B cell (primary cell): ENCODE measurements around the gene PLEKHA8. TPM values are rescaled to one million over a fixed set of nuclear protein-coding genes. Genes with fewer than 3 reads are reported as not detected.

Experiments used
- ATAC-seq: fragments of 200-7000 bp; cut with Tn5 transposase; one replicate; pipeline ENCODE4 v1.10.0; 2021; ENCODE audit warnings: low read depth, mild to moderate bottlenecking, moderate number of reproducible peaks, moderate library complexity
- CTCF ChIA-PET: fragments of 350-600 bp; sonication (Branson Sonifier 250); formaldehyde crosslinking; loops from one replicate; lab custom pipeline; 2021; ENCODE audit warnings: antibody characterized with exemption, inconsistent platforms; lab: Charles Lee
- POLR2A ChIA-PET: fragments of 350-600 bp; sonication (Branson Sonifier 250); formaldehyde crosslinking; loops from one replicate; lab custom pipeline; 2021; ENCODE audit warnings: antibody characterized with exemption; lab: Charles Lee
- DNase-seq: peaks from one replicate; pipeline ENCODE4 v3.0.0; 2013
- H2AFZ ChIP-seq: 2 replicates; pipeline ENCODE4 v1.6.1; 2012; ENCODE audit warnings: mild to moderate bottlenecking, low read depth, low read length; ENCODE audit not compliant: insufficient read depth, poor library complexity, severe bottlenecking
- H3K27ac ChIP-seq, 2 donors: 1 replicate in 1 of 2; 2 replicates in 1 of 2; pipeline ENCODE4 v1.5.1; 2012 to 2013; ENCODE audit warnings: low read length in 2 of 2, mild to moderate bottlenecking in 2 of 2, moderate library complexity in 1 of 2
- H3K27me3 ChIP-seq, 4 experiments: fragments of 200-600 bp in 1 of 4; sonication (generic) in 1 of 4; replicated peaks in 1 of 4; 1 replicate in 2 of 4; 2 replicates in 2 of 4; pipeline versions ENCODE4 v1.6.1 to v1.7.0; 2013 to 2016; ENCODE audit warnings: low read length in 3 of 4, mild to moderate bottlenecking in 2 of 4, mixed read lengths in 1 of 4, moderate library complexity in 1 of 4; ENCODE audit not compliant: insufficient read depth in 4 of 4, control insufficient read depth in 3 of 4; ENCODE audit errors: control extremely low read depth in 1 of 4
- H3K36me3 ChIP-seq, 2 experiments: replicated peaks in 1 of 2; 1 replicate in 1 of 2; 2 replicates in 1 of 2; pipeline versions ENCODE4 v1.6.1 to v1.7.1; 2013; ENCODE audit warnings: low read length in 1 of 2; ENCODE audit not compliant: insufficient read depth in 2 of 2, control insufficient read depth in 1 of 2; ENCODE audit errors: control extremely low read depth in 1 of 2, extremely low read depth in 1 of 2
- H3K4me1 ChIP-seq, 2 donors: fragments of 200-600 bp in 1 of 2; sonication (generic) in 1 of 2; 1 replicate in 1 of 2; 2 replicates in 1 of 2; pipeline versions ENCODE4 v1.5.1 to v1.6.1; 2013 to 2017; ENCODE audit warnings: low read length in 2 of 2; ENCODE audit not compliant: control insufficient read depth in 2 of 2, insufficient read depth in 2 of 2
- H3K4me2 ChIP-seq: replicated peaks from 2 replicates; pipeline ENCODE3; 2012; ENCODE audit warnings: mild to moderate bottlenecking, low read depth, low read length; ENCODE audit not compliant: poor library complexity, severe bottlenecking
- H3K4me3 ChIP-seq, 5 experiments: fragments of 200-600 bp in 1 of 5; sonication (generic) in 1 of 5; 1 replicate in 3 of 5; 2 replicates in 2 of 5; pipeline versions ENCODE4 v1.5.1 to v1.7.0; 2011 to 2016; ENCODE audit warnings: low read length in 4 of 5, mild to moderate bottlenecking in 4 of 5, low read depth in 2 of 5, control low read depth in 1 of 5, moderate library complexity in 1 of 5; ENCODE audit not compliant: insufficient read depth in 1 of 5; ENCODE audit errors: control extremely low read depth in 1 of 5, extremely low read depth in 1 of 5
- H3K79me2 ChIP-seq: fragments of 200-600 bp; sonication (generic); one replicate; pipeline ENCODE4 v1.6.0; 2016; ENCODE audit warnings: low read length; ENCODE audit not compliant: control insufficient read depth, insufficient read depth
- H3K9ac ChIP-seq: fragments of 200-600 bp; sonication (generic); 2 replicates; pipeline ENCODE4 v1.6.1; 2017; ENCODE audit warnings: mild to moderate bottlenecking, low read length, moderate library complexity
- H3K9me3 ChIP-seq, 3 donors: one replicate each; pipeline versions ENCODE4 v1.6.1 to v1.7.1; 2013; ENCODE audit warnings: low read length in 2 of 3; ENCODE audit not compliant: control insufficient read depth in 2 of 3, insufficient read depth in 1 of 3; ENCODE audit errors: control extremely low read depth in 1 of 3
- H4K20me1 ChIP-seq: 2 replicates; pipeline ENCODE4 v1.6.0; 2012; ENCODE audit warnings: mild to moderate bottlenecking, low read length; ENCODE audit not compliant: insufficient read depth, control insufficient read depth, poor library complexity, severe bottlenecking
- H3K27ac Mint-ChIP-seq: one replicate; pipeline ENCODE4 v1.8.0; 2021; ENCODE audit warnings: mixed read lengths
- H3K27me3 Mint-ChIP-seq: one replicate; pipeline ENCODE4 v1.8.0; 2021; ENCODE audit warnings: mixed read lengths
- H3K4me1 Mint-ChIP-seq: one replicate; pipeline ENCODE4 v1.8.0; 2021; ENCODE audit warnings: mixed read lengths
- H3K4me3 Mint-ChIP-seq: one replicate; pipeline ENCODE4 v1.8.0; 2021; ENCODE audit warnings: mixed read lengths
- H3K9me3 Mint-ChIP-seq: one replicate; pipeline ENCODE4 v1.8.0; 2022; ENCODE audit warnings: mixed read lengths; ENCODE audit not compliant: insufficient read depth
- CTCF ChIP-seq: fragments of 200-600 bp; IDR thresholded peaks from one replicate; pipeline ENCODE4 v1.8.0; 2022; ENCODE audit warnings: antibody characterized with exemption, mild to moderate bottlenecking
- EZH2 ChIP-seq: IDR thresholded peaks from 2 replicates; pipeline ENCODE4 v1.6.1; 2012; ENCODE audit warnings: borderline replicate concordance, low read depth, mild to moderate bottlenecking, moderate library complexity, low read length; ENCODE audit not compliant: insufficient read depth, poor library complexity, severe bottlenecking
- WGBS: methylation state at CpG from one replicate; pipeline ENCODE4 v1.1.5; 2013; ENCODE audit warnings: missing lambda C conversion rate; ENCODE audit not compliant: insufficient coverage; 5-methylcytosine and 5-hydroxymethylcytosine counted together
- intact Hi-C: fragments of 100-400 bp; cut with micrococcal nuclease; formaldehyde crosslinking; loops from one replicate; pipeline ENCODE4 v1.10.0; 2022
- polyA plus RNA-seq: library from polyadenylated mRNA; depleted of rRNA; stranded (reverse); fragments of >200 nt; gene quantifications from 2 replicates; pipeline ENCODE4 v1.2.3, GENCODE V29; 2012
- total RNA-seq, 2 donors: library from RNA; stranded (reverse); fragments of 120-200 nt in 1 of 2; gene quantifications; 1 replicate in 1 of 2; 2 replicates in 1 of 2; pipeline versions ENCODE4 v1.2.3 to v1.2.4, GENCODE V29; 2013 to 2022

PLEKHA8 gene
- total and polyA plus RNA-seq, 2 donors (not counting 1 experiment from before 2014, with no cell fraction given), result 1.7 to 10.5 TPM

- H3K4me3 ChIP-seq, result no peak overlapping the region
- Mint-ChIP-seq H3K4me3 (no peak overlapping the region), H3K4me1 (no peaks in the 10 kb centered on the region), H3K27me3 (no peaks in the 10 kb centered on the region), H3K27ac (no peak overlapping the region), H3K9me3 (no peaks in the 10 kb centered on the region)
- H3K9me3 ChIP-seq, result no peaks in the 10 kb centered on the region
- H3K27me3 ChIP-seq, result no peaks in the 10 kb centered on the region
- DNase-seq (no peak), ATAC-seq (no peak)
- no peaks in the 10 kb centered on the region for H3K4me1 ChIP-seq
- no peaks in the 10 kb centered on the region for H4K20me1 ChIP-seq
- no peak overlapping the region for H2AFZ ChIP-seq
- peaks cover 1 to 6% of the 10 kb centered on the region in 2 experiments for H3K36me3 ChIP-seq
- no peak for TF ChIP-seq CTCF
- no peak for TF ChIP-seq EZH2
- intact Hi-C loops, result no loop called here
- no CpG with 5 or more reads among the region's 1 CpG for WGBS
- no peak overlapping the region for H3K4me2 ChIP-seq
- no peak overlapping the region for H3K27ac ChIP-seq
- H3K9ac ChIP-seq, result no peak overlapping the region
- CTCF ChIA-PET, result interaction anchor here (0.5 to 2.6 kb wide), 6 partner anchors 9 to 199 kb away, joined by 4 to 15 read pairs (median 6); no protein-coding TSS in a partner anchor
- H3K79me2 ChIP-seq, result no peaks in the 10 kb centered on the region
- POLR2A ChIA-PET, result interaction anchor here (0.6 kb wide), 1 partner anchor 35 kb away, joined by 3 read pairs; no protein-coding TSS in a partner anchor
These were observed 48.2 kb downstream of the PLEKHA8 start for GRCh38 chr7:30076411-30076810.

GRCh38 chr7:30078280-30078679 lies 50.1 kb downstream of the PLEKHA8 start:
- CTCF ChIA-PET, result no interaction called here

More at GRCh38 chr7:30078280-30078679, 50.1 kb downstream of the PLEKHA8 start:
- Histone ChIP-seq H3K4me2 (no peak overlapping the region), H2AFZ (no peak overlapping the region), H3K27me3 (no peaks in the 10 kb centered on the region), H3K9ac (no peak overlapping the region), H4K20me1 (no peaks in the 10 kb centered on the region), H3K27ac (no peak overlapping the region), H3K79me2 (no peaks in the 10 kb centered on the region), H3K9me3 (no peaks in the 10 kb centered on the region), H3K36me3 (peaks cover 2 to 6% of the 10 kb centered on the region in 2 experiments), H3K4me1 (no peaks in the 10 kb centered on the region), H3K4me3 (no peak overlapping the region)
- intact Hi-C loops, result no loop called here
- DNase-seq (no peak), ATAC-seq (no peak)
- POLR2A ChIA-PET, result no interaction called here
- WGBS, result 100% methylated on average over 1 of the region's 3 CpGs
- Mint-ChIP-seq H3K27me3 (no peaks in the 10 kb centered on the region), H3K4me3 (no peak overlapping the region), H3K9me3 (no peaks in the 10 kb centered on the region), H3K27ac (no peak overlapping the region), H3K4me1 (no peaks in the 10 kb centered on the region)
- TF ChIP-seq CTCF (no peak), EZH2 (no peak)
